ENCODE measurements around the gene IL17RA.

The IL17RA gene

DNA sequence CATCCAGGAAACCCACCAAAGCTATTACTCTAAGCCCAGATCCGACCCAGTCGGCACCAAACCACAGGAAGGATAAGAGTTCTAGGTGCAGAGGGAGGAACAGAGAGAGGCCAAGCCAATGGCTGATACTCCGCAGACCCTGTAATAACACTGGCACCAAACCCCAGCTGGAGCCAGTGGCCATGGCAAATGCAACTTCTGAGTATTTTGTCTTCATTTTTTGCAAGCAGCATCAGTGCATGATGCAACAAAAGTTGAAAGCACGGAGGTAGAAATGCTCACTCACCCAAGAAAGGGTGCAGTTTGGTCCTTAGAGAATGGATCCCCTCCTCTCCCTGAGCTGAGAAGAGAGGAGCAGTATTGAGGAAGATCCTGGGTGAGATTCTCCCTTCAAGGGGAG, 33.5 kb downstream of the IL17RA start:
- TF ChIP-seq, protein P1, sequence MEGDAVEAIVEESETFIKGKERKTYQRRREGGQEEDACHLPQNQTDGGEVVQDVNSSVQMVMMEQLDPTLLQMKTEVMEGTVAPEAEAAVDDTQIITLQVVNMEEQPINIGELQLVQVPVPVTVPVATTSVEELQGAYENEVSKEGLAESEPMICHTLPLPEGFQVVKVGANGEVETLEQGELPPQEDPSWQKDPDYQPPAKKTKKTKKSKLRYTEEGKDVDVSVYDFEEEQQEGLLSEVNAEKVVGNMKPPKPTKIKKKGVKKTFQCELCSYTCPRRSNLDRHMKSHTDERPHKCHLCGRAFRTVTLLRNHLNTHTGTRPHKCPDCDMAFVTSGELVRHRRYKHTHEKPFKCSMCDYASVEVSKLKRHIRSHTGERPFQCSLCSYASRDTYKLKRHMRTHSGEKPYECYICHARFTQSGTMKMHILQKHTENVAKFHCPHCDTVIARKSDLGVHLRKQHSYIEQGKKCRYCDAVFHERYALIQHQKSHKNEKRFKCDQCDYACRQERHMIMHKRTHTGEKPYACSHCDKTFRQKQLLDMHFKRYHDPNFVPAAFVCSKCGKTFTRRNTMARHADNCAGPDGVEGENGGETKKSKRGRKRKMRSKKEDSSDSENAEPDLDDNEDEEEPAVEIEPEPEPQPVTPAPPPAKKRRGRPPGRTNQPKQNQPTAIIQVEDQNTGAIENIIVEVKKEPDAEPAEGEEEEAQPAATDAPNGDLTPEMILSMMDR (IDR thresholded peaks at IDR 0.05; ENCODE audit: low read depth, low read length, missing control alignments) = no peak

DNA sequence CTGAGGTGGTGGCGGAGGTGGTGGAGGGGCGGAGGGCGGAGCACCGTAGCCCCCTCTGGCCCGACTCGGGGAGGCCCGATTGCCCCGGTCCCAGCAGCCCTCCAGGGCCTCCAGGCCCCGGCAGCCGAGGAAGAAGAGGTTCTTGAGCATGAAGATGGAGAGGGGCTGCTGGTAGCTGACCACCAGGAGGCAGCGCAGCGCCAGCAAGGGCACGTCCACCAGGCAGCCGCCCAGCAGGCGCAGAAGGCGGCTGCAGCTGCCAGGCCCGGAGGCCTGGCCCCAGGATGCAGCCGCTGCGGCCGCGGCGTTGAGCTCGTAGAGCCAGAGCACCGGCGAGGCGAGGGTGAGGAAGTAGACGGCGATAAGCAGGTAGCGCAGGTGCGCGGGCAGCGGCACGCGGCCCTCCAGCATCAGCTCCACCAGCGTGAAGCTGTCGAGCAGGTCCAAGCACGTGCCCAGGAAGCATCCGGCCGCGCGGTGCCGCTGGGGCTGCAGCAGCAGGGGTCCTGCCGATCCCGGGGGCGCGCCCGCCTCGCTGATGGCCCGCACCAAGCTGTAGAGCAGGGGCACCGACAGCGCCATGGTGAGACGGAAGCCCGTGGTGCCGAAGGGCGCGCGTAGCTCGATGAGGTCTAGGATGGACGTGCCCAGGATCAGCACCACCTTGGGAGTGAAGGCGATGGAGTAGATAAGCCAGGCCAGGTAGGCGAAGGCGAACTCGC, 34.8 kb downstream of the IL17RA start:
- in situ Hi-C loops (cut with HindIII; ENCODE audit: low sequenced_read_pairs) = no loop called here
- TF ChIP-seq, protein P1 (IDR thresholded peaks at IDR 0.05; ENCODE audit: low read depth, low read length, missing control alignments) = peak; percentile 6
- no peak overlapping the region for H3K4me3 ChIP-seq (ENCODE audit: low read depth, low read length)
- DNase-seq (ENCODE audit: low read depth) = no peak

More for the DNA sequence above, 33.5 kb downstream of the IL17RA start:
- DNase-seq (ENCODE audit: low read depth) = no peak
- in situ Hi-C loops (cut with HindIII; ENCODE audit: low sequenced_read_pairs) = no loop called here
- H3K4me3 ChIP-seq (ENCODE audit: low read depth, low read length) = no peak overlapping the region

DNA sequence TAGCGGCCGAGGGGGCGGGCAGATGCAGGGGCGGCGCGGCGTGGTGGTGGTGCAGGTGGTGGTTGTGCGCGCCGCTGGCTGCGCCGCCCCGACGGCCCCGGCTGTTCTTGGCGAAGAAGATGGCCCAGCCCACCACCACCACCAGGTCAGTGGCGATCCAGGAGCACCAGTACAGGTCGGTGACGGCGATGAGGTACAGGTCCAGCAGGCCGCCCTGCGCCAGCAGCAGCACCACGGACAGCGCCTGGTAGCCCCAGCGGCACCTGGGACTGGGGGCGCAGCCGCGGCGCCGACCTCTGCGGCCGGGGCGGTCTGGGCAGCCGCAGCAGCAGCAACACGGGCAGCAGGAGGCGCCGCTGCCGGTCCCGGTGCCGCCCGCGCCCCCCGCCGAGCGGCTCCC, 35.5 kb downstream of the IL17RA start:
- in situ Hi-C loops (cut with HindIII; ENCODE audit: low sequenced_read_pairs) = no loop called here
- TF ChIP-seq, protein P1 (IDR thresholded peaks at IDR 0.05; ENCODE audit: low read depth, low read length, missing control alignments) = no peak
- peak; percentile 12 for DNase-seq (ENCODE audit: low read depth)
- peak overlapping the region; percentile 43 for H3K4me3 ChIP-seq (ENCODE audit: low read depth, low read length)

DNA sequence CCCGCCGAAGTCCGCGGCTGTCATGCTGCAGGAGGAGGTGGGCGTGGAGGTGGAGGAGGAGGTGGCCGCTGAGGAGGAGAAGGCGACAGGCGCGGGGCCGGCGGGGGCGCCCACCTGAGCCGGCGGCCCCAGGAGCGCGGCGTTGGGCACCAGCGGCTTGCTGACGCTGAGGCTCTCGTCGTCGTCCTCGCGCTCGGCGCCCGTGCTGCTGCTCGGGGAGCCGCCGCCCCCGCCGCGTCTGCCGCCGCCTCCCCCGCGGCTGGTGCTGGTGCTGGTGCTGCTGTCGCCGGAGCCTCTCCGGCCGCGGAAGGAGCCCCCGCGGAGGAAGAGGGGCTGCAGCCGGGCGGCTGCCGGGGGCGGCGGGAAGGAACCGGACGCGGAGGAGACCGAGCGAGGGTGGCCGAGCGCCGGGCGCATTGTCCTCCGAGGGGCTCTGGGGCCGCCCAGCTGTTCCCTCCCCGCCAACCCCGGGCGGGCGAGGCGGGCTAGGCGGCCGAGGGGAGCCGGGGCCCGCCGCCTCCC, 36.0 kb downstream of the IL17RA start:
- no peak for DNase-seq (ENCODE audit: low read depth)
- TF ChIP-seq, protein P1 (IDR thresholded peaks at IDR 0.05; ENCODE audit: low read depth, low read length, missing control alignments) = no peak
- in situ Hi-C loops (cut with HindIII; ENCODE audit: low sequenced_read_pairs) = no loop called here
- H3K4me3 ChIP-seq (ENCODE audit: low read depth, low read length) = peak overlapping the region; percentile 43

DNA sequence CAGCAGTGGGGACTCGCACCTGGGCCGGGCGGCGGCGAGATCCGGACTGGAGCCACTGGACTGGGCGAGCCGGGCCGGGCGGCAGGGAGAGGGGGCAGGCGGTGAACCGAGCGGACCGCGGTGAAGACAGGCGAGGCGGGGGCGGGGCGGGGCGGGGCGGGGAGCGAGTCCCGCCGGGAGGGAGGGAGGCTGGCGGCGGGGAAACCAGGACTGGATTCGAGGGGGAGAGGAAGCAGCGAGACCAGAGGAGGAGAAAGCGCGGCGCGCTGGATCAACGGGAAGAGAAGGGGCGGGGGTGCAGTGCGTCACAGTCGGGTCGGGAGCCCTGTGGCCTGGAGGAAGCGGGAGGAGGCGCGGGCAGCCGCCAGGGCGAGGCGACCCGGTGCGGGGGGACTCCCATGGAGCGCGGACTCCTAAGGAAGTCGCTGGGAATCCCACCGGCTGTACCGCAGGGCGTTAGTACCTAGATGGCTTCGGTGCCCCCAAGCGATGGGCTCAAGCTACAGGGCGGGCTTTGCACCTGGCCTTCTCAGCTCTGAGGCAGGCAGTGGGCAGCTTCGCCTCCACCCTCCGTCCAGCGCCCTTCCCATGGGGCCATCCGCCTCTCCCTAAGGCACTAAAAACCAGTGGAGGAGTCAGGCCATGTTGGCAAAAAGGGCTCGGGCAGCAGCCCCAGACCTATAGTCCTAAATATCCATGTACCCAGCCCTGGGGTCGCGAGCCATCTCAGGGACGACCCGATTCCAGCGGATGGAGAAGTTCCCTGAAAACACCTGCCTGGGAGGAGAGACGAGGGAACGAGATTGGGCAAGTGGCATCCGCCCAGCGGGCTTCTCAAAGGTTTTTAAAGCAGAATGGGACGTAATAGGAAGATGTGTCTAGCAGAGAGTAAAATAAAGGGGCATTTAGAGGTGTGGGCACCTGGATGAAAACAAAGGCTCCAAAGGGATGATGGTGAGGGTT, 36.7 kb downstream of the IL17RA start, which contains the start of gene TMEM121B:
Gene TMEM121B, minus strand, starts transcription at position 128 of the 963 bp plus-strand sequence. CDS start 233 bp downstream, outside the sequence.
- H3K4me3 ChIP-seq (ENCODE audit: low read depth, low read length) = peak within 1 kb of the TSS; percentile 43
- TF ChIP-seq, protein P1 (IDR thresholded peaks at IDR 0.05; ENCODE audit: low read depth, low read length, missing control alignments) = no peak
- peak; percentile 11 for DNase-seq (ENCODE audit: low read depth)
- in situ Hi-C loops (cut with HindIII; ENCODE audit: low sequenced_read_pairs) = no loop called here

DNA sequence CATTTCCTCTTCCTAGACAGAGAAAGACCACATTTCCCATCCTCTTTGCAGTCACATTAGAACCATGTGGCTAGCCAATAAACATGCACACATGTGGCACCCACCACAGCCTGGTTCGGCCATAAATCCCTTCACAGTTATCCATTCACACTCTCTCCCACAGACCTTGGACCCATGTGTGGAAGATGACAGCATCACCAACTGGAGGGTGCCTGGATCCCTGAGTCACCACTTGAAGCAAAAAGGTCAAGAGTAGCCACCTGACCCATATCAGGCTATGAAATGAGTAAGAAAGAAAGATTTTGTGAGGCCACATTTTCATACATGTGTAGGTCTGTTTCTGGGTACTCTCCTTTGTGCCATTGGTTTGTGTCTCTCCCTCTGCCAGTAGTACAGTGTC, 45.4 kb downstream of the IL17RA start:
- DNase-seq (ENCODE audit: low read depth) = no peak
- TF ChIP-seq, protein P1 (IDR thresholded peaks at IDR 0.05; ENCODE audit: low read depth, low read length, missing control alignments) = no peak
- in situ Hi-C loops (cut with HindIII; ENCODE audit: low sequenced_read_pairs) = no loop called here

More for the DNA sequence above, 45.4 kb downstream of the IL17RA start:
- H3K4me3 ChIP-seq (ENCODE audit: low read depth, low read length) = no peak overlapping the region
